Activated CD8-positive, alpha-beta T cell treated with anti-CD3 and anti-CD28 coated beads for 36 hours (primary cell): Measurements from ENCODE around the gene OR52L1. TPM values are rescaled to one million over a fixed set of nuclear protein-coding genes. Genes with fewer than 3 reads are reported as not detected.
A peak's percentile ranks its signal among the peaks of the same experiment; 100 is the strongest.

Experiments used
- ATAC-seq: fragments of 200-7000 bp; cut with Tn5 transposase; one replicate; pipeline ENCODE4 v1.10.0; 2021; ENCODE audit warnings: mild to moderate bottlenecking, moderate library complexity
- CTCF ChIA-PET: fragments of 350-600 bp; sonication (Branson Sonifier 250); formaldehyde crosslinking; loops from one replicate; lab custom pipeline; 2021; ENCODE audit warnings: antibody characterized with exemption; lab: Charles Lee
- POLR2A ChIA-PET: fragments of 350-600 bp; sonication (Branson Sonifier 250); formaldehyde crosslinking; loops from one replicate; lab custom pipeline; 2021; ENCODE audit warnings: antibody characterized with exemption; lab: Charles Lee
- DNase-seq: peaks from one replicate; pipeline ENCODE4 v3.0.0-alpha.2; 2020
- H3K27ac Mint-ChIP-seq: one replicate; pipeline ENCODE4 v1.8.0; 2021; ENCODE audit warnings: mild to moderate bottlenecking, mixed read lengths
- H3K27me3 Mint-ChIP-seq: one replicate; pipeline ENCODE4 v1.8.0; 2021; ENCODE audit warnings: mixed read lengths
- H3K36me3 Mint-ChIP-seq: one replicate; pipeline ENCODE4 v1.8.0; 2021; ENCODE audit warnings: low read depth, mixed read lengths
- H3K4me1 Mint-ChIP-seq: one replicate; pipeline ENCODE4 v1.8.0; 2021; ENCODE audit warnings: low read depth, mixed read lengths
- H3K4me3 Mint-ChIP-seq: one replicate; pipeline ENCODE4 v1.8.0; 2021; ENCODE audit warnings: mild to moderate bottlenecking, moderate library complexity, mixed read lengths
- H3K9me3 Mint-ChIP-seq: one replicate; pipeline ENCODE4 v1.8.0; 2021; ENCODE audit warnings: mixed read lengths
- CTCF ChIP-seq: fragments of 200-600 bp; IDR thresholded peaks from one replicate; pipeline ENCODE4 v1.8.0; 2022; ENCODE audit warnings: antibody characterized with exemption, mild to moderate bottlenecking
- intact Hi-C: fragments of 100-400 bp; cut with micrococcal nuclease; formaldehyde crosslinking; loops from one replicate; pipeline ENCODE4 v1.10.0; 2022
- total RNA-seq, 2 experiments: library from RNA; stranded (reverse); gene quantifications; one replicate each; pipeline ENCODE4 v1.2.3, GENCODE V29; 2021

OR52L1 gene
- total RNA-seq, 2 experiments from 2014 or later: not detected

- DNase-seq (no peak), ATAC-seq (no peak)
- Mint-ChIP-seq H3K9me3 (no peaks in the 10 kb centered on the region), H3K36me3 (no peaks in the 10 kb centered on the region), H3K4me3 (no peak overlapping the region), H3K27me3 (peaks cover 2% of the 10 kb centered on the region), H3K4me1 (no peaks in the 10 kb centered on the region), H3K27ac (no peak overlapping the region)
- CTCF ChIA-PET: interaction anchor here (1.6 kb wide), 1 partner anchor 359 kb away, joined by 4 read pairs; no protein-coding TSS in a partner anchor
- POLR2A ChIA-PET: no interaction called here
- no peak for TF ChIP-seq CTCF
- intact Hi-C loops: no loop called here
These were observed 8.0 kb upstream of the OR52L1 start for GRCh38 chr11:5994791-5995190.

DNA sequence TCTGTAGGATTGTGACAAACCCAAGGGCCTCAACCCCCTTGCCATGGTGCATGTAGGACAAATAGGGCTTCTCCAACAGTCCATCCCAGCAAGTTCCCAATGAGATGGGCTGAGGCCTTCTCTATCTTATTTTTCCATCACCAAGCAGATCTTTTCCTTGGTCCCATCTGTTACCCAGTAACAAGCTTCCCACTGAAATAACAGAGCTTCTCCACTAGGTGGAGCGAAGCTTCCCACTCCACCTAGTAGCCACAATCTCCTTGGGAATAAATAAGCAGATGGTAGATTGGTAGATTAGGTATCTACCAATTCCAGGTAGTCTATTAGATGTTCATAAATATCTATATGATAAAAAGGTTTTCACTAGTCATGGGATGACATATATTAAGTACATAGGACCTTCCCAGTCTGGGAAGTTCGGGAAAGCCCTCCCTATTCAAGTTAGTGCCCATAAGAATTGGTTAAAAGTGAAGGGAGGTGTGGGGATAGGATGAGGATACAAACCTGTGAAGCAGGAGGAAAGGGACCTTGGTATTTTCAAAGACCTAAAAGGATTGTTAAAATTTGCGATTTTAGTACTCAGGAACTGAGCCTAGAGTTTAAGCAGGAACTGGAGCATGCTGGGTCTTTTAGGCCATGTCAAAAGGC lies 5.9 kb upstream of the OR52L1 start:
- Mint-ChIP-seq H3K9me3 (no peaks in the 10 kb centered on the region), H3K36me3 (no peaks in the 10 kb centered on the region), H3K27me3 (peaks cover 2% of the 10 kb centered on the region), H3K27ac (no peak overlapping the region), H3K4me1 (no peaks in the 10 kb centered on the region), H3K4me3 (no peak overlapping the region)
- ChIA-PET CTCF (interaction anchor here (0.7 to 1.3 kb wide), 5 partner anchors 9 to 370 kb away, joined by 3 read pairs; no protein-coding TSS in a partner anchor), POLR2A (no interaction called here)
- peak; percentile 63 for TF ChIP-seq CTCF
- ATAC-seq (no peak), DNase-seq (no peak)
- intact Hi-C loops: no loop called here

DNA sequence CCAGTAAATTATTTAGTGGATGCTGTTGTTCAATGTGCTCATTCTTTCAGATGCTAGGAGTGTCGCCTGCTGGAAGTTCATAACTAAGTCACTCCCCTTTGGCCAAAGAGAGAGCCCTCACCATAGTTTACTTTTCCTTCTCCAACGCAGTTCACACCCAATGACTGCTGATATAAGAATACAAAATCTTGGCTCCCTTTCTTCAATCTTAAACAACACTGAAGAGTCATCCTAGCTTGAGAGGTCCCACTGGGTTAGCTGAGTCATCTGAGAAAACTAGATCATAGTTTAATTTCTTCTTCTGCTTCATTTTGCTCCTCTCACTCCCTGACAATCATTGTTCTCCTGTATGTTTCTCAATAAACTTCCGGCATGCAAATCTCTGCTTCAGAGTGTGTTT lies 5.4 kb upstream of the OR52L1 start:
- ChIA-PET CTCF (interaction anchor here (0.7 to 1.3 kb wide), 5 partner anchors 9 to 370 kb away, joined by 3 read pairs; no protein-coding TSS in a partner anchor), POLR2A (no interaction called here)
- intact Hi-C loops: no loop called here
- H3K4me1 Mint-ChIP-seq: no peaks in the 10 kb centered on the region
- H3K4me3 Mint-ChIP-seq: no peak overlapping the region
- DNase-seq: no peak
- ATAC-seq: no peak
- H3K27me3 Mint-ChIP-seq: peaks cover 2% of the 10 kb centered on the region
- no peaks in the 10 kb centered on the region for H3K36me3 Mint-ChIP-seq
- no peak for TF ChIP-seq CTCF
- H3K27ac Mint-ChIP-seq: no peak overlapping the region
- H3K9me3 Mint-ChIP-seq: no peaks in the 10 kb centered on the region

DNA sequence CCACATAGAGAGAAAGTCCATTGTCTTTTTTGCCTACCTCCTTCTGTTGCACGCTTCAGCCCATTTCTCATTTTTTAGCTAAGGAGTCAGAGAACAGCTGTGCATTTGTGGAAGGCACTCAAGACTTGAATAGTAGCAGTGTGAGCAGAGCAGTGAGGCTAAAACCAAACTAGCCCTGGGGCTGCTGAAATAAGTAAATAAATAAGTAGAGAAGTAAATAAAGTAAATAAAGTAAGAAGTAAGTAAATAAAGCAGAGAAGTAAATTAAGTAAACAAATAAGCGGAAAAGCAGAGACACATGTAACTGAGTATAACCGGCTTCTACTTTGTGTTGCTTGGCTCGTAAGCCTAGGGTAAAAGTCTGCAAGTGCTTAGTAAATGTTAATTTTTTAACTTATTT lies 2.4 kb upstream of the OR52L1 start:
- ChIA-PET CTCF (no interaction called here), POLR2A (no interaction called here)
- intact Hi-C loops: no loop called here

More for the DNA sequence above, 2.4 kb upstream of the OR52L1 start:
- H3K9me3 Mint-ChIP-seq: no peaks in the 10 kb centered on the region
- DNase-seq (no peak), ATAC-seq (no peak)
- no peak overlapping the region for H3K4me3 Mint-ChIP-seq
- H3K27ac Mint-ChIP-seq: no peak overlapping the region
- peaks cover 5% of the 10 kb centered on the region for H3K27me3 Mint-ChIP-seq
- H3K36me3 Mint-ChIP-seq: no peaks in the 10 kb centered on the region
- TF ChIP-seq CTCF: no peak
- no peaks in the 10 kb centered on the region for H3K4me1 Mint-ChIP-seq
